ENCODE results near the gene ZNF443.
"Not testable (repeated sequence)": the region's sequence is repeated elsewhere in the genome, so short reads cannot be mapped to it uniquely, and the experiment has no call there.

ZNF443 gene

GRCh38 chr19:12440541-12441316, at the start of gene ZNF443:
Gene ZNF443, minus strand, starts transcription at chr19:12441021. Its CDS starts 107 bp downstream, at chr19:12440914.
- Mint-ChIP-seq H3K27me3 (ENCODE audit: low read depth) (no peaks in the 10 kb centered on the region), H3K4me3 (peak within 1 kb of the TSS; percentile 96), H3K9me3 (peaks cover 51% of the 10 kb centered on the region), H3K4me1 (ENCODE audit: low read depth) (peaks cover 7% of the 10 kb centered on the region), H3K36me3 (ENCODE audit: low read depth) (peaks cover 24% of the 10 kb centered on the region), H3K27ac (peak within 1 kb of the TSS; percentile 92)
- peak; percentile 99 for DNase-seq (ENCODE audit: low spot score)

DNA sequence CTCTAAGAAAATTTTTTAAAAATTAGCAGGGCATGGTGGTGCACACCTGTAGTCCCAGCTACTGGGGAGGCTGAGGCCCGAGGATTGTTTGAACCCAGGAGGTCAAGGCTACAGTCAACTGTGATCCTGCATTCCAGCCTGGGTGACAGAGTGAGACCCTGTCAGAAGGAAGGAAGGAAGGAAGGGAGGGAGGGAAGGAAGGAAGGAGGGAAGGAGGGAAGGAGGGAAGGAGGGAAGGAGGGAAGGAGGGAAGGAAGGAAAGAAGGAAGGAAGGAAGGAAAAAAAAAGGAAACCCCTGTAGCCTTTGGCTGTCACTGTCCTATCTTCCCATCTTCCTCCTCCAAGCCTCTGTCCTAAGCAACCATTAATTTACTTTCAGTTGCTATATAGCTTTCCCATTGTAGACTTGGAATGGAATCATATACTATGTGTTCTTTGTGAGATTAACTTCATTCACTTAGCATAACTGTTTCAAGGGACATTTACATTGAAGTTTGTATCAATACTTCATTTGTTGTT, 45.5 kb upstream of the ZNF443 start:
- not testable (repeated sequence) for H3K27me3 Mint-ChIP-seq (ENCODE audit: low read depth); H3K4me3 Mint-ChIP-seq; H3K27ac Mint-ChIP-seq; DNase-seq (ENCODE audit: low spot score); H3K9me3 Mint-ChIP-seq; H3K36me3 Mint-ChIP-seq (ENCODE audit: low read depth)
- H3K4me1 Mint-ChIP-seq (ENCODE audit: low read depth): peaks cover 21% of the 10 kb centered on the region

DNA sequence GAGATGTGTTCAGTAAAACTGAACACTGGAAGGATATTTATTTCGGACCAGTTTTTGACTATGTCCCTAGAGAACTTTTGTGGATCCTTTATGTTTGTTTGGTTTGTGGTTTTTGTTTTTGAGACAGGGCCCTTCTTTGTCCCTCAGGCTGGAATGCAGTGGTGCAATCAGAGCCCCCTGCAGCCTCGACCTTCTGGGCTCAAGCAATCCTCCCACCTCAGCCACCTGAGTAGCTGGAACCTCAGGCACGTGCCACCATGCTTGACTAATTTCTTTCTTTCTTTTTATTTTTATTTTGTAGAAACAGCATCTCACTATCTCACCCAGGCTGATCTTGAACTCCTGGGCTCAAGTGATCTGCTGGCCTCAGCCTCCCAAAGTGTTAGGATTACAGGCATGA, 44.8 kb upstream of the ZNF443 start:
- Mint-ChIP-seq H3K4me3 (peak overlapping the region; percentile 83), H3K36me3 (ENCODE audit: low read depth) (no peaks in the 10 kb centered on the region), H3K4me1 (ENCODE audit: low read depth) (peaks cover 21% of the 10 kb centered on the region), H3K27ac (no peak overlapping the region), H3K9me3 (peaks cover 4% of the 10 kb centered on the region), H3K27me3 (ENCODE audit: low read depth) (no peaks in the 10 kb centered on the region)
- DNase-seq (ENCODE audit: low spot score): no peak

GRCh38 chr19:12485052-12485416, 44.2 kb upstream of the ZNF443 start:
- H3K36me3 Mint-ChIP-seq (ENCODE audit: low read depth): no peaks in the 10 kb centered on the region
- peaks cover 21% of the 10 kb centered on the region for H3K4me1 Mint-ChIP-seq (ENCODE audit: low read depth)
- H3K27me3 Mint-ChIP-seq (ENCODE audit: low read depth): no peaks in the 10 kb centered on the region

DNA sequence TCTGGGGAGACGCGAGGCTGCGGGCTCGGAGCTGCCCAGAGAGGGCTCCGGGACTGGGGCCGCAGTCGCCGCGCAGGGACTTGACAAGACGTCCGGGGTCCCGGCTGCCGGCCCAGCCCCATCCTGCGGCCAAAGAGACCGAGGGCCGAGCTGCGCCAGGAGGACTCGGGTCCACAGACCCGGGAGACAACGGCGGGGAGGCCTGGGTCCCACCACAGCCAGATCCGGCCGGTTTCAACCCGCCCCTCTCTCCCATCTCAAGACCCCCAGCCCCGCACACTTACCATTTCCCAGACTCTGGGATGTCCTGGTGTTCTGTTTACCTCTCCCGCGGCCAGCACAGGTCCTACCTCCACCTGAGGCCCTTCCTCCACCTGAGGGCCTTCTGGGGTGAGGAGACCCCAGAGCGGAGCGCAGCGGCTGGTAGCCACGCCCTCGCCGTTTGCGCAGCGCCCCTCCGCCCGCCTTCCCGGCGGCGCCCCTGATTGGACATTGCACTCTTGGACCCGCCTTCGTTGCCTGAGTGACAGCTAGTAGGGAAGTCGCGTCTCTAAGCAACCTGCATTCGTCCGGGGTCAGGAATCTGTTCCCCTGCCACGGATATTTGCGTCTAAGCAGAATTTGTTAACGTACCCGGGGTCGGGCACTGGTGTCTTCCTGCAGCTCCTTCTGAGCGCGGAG, 43.7 kb upstream of the ZNF443 start, which contains the start of gene ZNF709:
Gene ZNF709 (minus strand): TSS at position 446 of the 681 bp plus-strand sequence. CDS start 159 bp downstream, at position 287.
- Mint-ChIP-seq H3K27ac (peak within 1 kb of the TSS; percentile 45), H3K4me3 (peak within 1 kb of the TSS; percentile 83), H3K9me3 (no peaks in the 10 kb centered on the region), H3K27me3 (ENCODE audit: low read depth) (no peaks in the 10 kb centered on the region), H3K36me3 (ENCODE audit: low read depth) (no peaks in the 10 kb centered on the region), H3K4me1 (ENCODE audit: low read depth) (peaks cover 21% of the 10 kb centered on the region)
- DNase-seq (ENCODE audit: low spot score): peak; percentile 81

More at GRCh38 chr19:12485052-12485416, 44.2 kb upstream of the ZNF443 start:
- Mint-ChIP-seq H3K4me3 (peak overlapping the region; percentile 83), H3K27ac (peak overlapping the region; percentile 45), H3K9me3 (no peaks in the 10 kb centered on the region)
- no peak for DNase-seq (ENCODE audit: low spot score)

DNA sequence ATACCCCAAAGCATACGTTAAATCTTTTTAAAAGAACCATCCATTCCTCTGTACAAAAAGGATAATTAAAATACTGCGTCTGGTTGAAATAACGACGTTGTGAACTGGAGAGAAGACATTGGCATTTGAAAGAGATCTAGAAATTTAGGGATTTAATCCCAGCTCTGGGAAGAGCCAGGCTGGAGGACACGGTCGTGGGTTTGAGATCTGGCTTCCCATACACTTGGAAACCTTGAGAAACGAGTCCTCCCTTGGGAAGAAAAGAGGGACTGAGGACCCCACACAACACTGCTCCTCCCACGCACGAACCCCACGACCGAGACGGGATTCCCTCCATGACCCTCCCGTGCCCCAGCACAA, 43.2 kb upstream of the ZNF443 start:
- no peaks in the 10 kb centered on the region for H3K36me3 Mint-ChIP-seq (ENCODE audit: low read depth)
- H3K27ac Mint-ChIP-seq: no peak overlapping the region
- H3K4me1 Mint-ChIP-seq (ENCODE audit: low read depth): peaks cover 21% of the 10 kb centered on the region
- H3K9me3 Mint-ChIP-seq: no peaks in the 10 kb centered on the region
- no peak for DNase-seq (ENCODE audit: low spot score)
- H3K27me3 Mint-ChIP-seq (ENCODE audit: low read depth): no peaks in the 10 kb centered on the region
- peak overlapping the region; percentile 83 for H3K4me3 Mint-ChIP-seq

DNA sequence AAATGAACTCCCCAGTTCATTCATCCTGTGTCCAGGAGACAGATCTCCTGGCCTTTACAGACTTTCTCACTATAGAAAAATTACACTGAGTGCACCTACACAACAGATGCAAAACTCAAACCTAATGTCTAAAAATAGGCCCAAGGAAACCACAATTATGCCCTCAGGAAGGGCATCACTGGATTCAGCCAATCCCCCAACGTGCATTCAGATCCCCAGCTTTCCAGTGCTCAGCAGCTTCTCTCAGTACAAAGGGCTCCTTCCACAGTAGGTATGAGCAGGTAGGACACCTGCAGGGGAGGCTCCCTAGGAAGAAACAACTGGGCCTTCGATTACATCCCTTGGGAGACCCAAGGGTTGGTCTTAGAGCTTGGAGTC, 41.7 kb upstream of the ZNF443 start:
- Mint-ChIP-seq H3K4me3 (peak overlapping the region; percentile 30), H3K27me3 (ENCODE audit: low read depth) (no peaks in the 10 kb centered on the region), H3K27ac (no peak overlapping the region), H3K4me1 (ENCODE audit: low read depth) (peaks cover 21% of the 10 kb centered on the region), H3K9me3 (peaks cover 4% of the 10 kb centered on the region), H3K36me3 (ENCODE audit: low read depth) (no peaks in the 10 kb centered on the region)
- no peak for DNase-seq (ENCODE audit: low spot score)

DNA sequence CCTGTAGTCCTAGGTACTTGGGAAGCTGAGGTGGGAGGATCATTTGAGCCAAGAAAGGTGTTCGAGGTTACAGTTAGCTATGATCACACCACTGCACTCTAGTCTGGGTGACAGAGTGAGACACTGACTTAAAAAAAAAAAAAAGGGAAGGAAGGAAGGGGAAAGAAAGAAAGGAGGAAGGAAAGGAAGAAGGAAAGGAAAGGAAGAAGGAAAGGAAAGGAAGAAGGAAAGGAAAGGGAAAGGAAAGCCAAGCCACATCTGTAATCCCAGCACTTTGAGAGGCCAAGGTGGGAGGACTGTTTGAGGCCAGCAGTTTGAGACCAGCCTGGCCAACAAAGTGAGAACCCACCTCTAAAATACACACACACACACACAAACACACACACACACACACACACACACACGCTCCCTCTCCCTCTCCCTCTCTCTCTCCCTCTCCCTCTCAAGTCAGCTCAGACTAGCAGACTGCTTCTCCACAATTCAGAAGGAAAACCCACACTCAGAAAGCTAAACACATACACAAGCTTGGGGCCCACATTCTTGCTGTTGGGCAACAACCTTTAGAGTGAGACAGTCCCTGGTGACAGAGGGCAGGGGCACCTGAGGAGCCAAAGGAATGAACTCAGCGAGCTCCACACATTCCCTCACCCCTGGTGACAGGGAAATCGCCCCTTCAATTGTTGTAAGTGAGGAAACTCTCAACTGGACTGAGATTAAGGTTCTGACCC, 41.1 kb upstream of the ZNF443 start:
- Mint-ChIP-seq H3K4me3 (no peak overlapping the region), H3K27me3 (ENCODE audit: low read depth) (no peaks in the 10 kb centered on the region), H3K4me1 (ENCODE audit: low read depth) (peaks cover 21% of the 10 kb centered on the region), H3K9me3 (peaks cover 5% of the 10 kb centered on the region), H3K27ac (no peak overlapping the region), H3K36me3 (ENCODE audit: low read depth) (no peaks in the 10 kb centered on the region)
- DNase-seq (ENCODE audit: low spot score): no peak

GRCh38 chr19:12478234-12478941, 37.6 kb upstream of the ZNF443 start:
- Mint-ChIP-seq H3K4me3 (no peak overlapping the region), H3K9me3 (peaks cover 34% of the 10 kb centered on the region), H3K4me1 (ENCODE audit: low read depth) (peaks cover 10% of the 10 kb centered on the region), H3K27ac (no peak overlapping the region), H3K27me3 (ENCODE audit: low read depth) (no peaks in the 10 kb centered on the region), H3K36me3 (ENCODE audit: low read depth) (peaks cover 1% of the 10 kb centered on the region)
- no peak for DNase-seq (ENCODE audit: low spot score)

- not testable (repeated sequence) for H3K27ac Mint-ChIP-seq; H3K4me1 Mint-ChIP-seq (ENCODE audit: low read depth); DNase-seq (ENCODE audit: low spot score); H3K4me3 Mint-ChIP-seq; H3K27me3 Mint-ChIP-seq (ENCODE audit: low read depth)
- H3K9me3 Mint-ChIP-seq: peaks cover 48% of the 10 kb centered on the region
- H3K36me3 Mint-ChIP-seq (ENCODE audit: low read depth): peaks cover 24% of the 10 kb centered on the region
These were observed 26.8 kb upstream of the ZNF443 start for GRCh38 chr19:12467651-12468050.

GRCh38 chr19:12465211-12465610, 24.4 kb upstream of the ZNF443 start:
- H3K4me3 Mint-ChIP-seq: no peak overlapping the region
- peaks cover 26% of the 10 kb centered on the region for H3K36me3 Mint-ChIP-seq (ENCODE audit: low read depth)
- H3K27ac Mint-ChIP-seq: no peak overlapping the region
- peaks cover 48% of the 10 kb centered on the region for H3K9me3 Mint-ChIP-seq
- H3K4me1 Mint-ChIP-seq (ENCODE audit: low read depth): no peaks in the 10 kb centered on the region
- no peak for DNase-seq (ENCODE audit: low spot score)
- no peaks in the 10 kb centered on the region for H3K27me3 Mint-ChIP-seq (ENCODE audit: low read depth)

GRCh38 chr19:12464769-12465168, 23.9 kb upstream of the ZNF443 start:
- H3K27ac Mint-ChIP-seq: no peak overlapping the region
- H3K36me3 Mint-ChIP-seq (ENCODE audit: low read depth): peaks cover 22% of the 10 kb centered on the region
- peaks cover 45% of the 10 kb centered on the region for H3K9me3 Mint-ChIP-seq
- no peak for DNase-seq (ENCODE audit: low spot score)
- no peaks in the 10 kb centered on the region for H3K4me1 Mint-ChIP-seq (ENCODE audit: low read depth)
- H3K27me3 Mint-ChIP-seq (ENCODE audit: low read depth): no peaks in the 10 kb centered on the region
- H3K4me3 Mint-ChIP-seq: no peak overlapping the region

DNA sequence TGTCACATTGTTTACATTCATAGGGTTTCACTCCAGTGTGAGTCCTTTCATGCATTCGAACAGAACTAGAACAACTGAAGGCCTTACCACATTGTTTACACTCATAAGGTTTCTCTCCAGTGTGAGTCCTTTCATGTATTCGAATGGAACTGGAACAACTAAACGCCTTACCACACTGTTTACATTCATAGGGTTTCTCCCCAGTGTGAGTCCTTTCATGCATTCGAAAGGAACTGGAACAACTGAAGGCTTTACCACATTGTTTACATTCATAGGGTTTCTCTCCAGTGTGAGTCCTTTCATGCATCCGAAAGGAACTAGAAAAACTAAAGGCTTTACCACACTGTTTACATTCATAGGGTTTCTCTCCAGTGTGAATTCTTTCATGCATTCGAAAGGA, 23.3 kb upstream of the ZNF443 start:
- H3K27me3 Mint-ChIP-seq (ENCODE audit: low read depth); DNase-seq (ENCODE audit: low spot score); H3K4me3 Mint-ChIP-seq; H3K27ac Mint-ChIP-seq; H3K4me1 Mint-ChIP-seq (ENCODE audit: low read depth): not testable (repeated sequence)
- Mint-ChIP-seq H3K36me3 (ENCODE audit: low read depth) (peaks cover 22% of the 10 kb centered on the region), H3K9me3 (peaks cover 50% of the 10 kb centered on the region)

Data from T-helper 2 cell treated with Interferon-gamma antibody and Interleukin-4, amounts not matched to agents 5 μg/mL and 100 μg/mL, for 36 hours (primary cell).